M059J (cell line): ENCODE data around the gene CDC42EP3. TPM values are rescaled to one million over a fixed set of nuclear protein-coding genes. Genes with fewer than 3 reads are reported as not detected.

ENCODE experiments used
- DNase-seq: peaks from one replicate; pipeline ENCODE4 v3.0.0-alpha.2; 2012; ENCODE audit warnings: low read depth
- total RNA-seq: library from RNA; depleted of rRNA; stranded (reverse); fragments of >200 nt; shearing (Covaris generic); gene quantifications from 2 replicates; pipeline ENCODE4 v1.2.3, GENCODE V29; 2014

Gene CDC42EP3
- total RNA-seq, 1 experiment from 2014 or later, result 63.4 TPM

GRCh38 chr2:37656512-37657423, 14.7 kb downstream of the CDC42EP3 start:
- DNase-seq, result peak; percentile 46

GRCh38 chr2:37654932-37655841, 16.3 kb downstream of the CDC42EP3 start:
- no peak for DNase-seq

- DNase-seq, result no peak
Measured at GRCh38 chr2:37654419-37654818, 17.0 kb downstream of the CDC42EP3 start.

- DNase-seq, result no peak
Measured at GRCh38 chr2:37653805-37654378, 17.6 kb downstream of the CDC42EP3 start.

GRCh38 chr2:37653093-37653492, 18.3 kb downstream of the CDC42EP3 start:
- DNase-seq, result no peak

- DNase-seq, result peak; percentile 99
Measured at GRCh38 chr2:37652199-37652640, 19.2 kb downstream of the CDC42EP3 start.

- DNase-seq, result no peak
Measured at GRCh38 chr2:37650548-37651093, 20.8 kb downstream of the CDC42EP3 start.

- DNase-seq, result no peak
Measured at GRCh38 chr2:37649518-37649917, 21.9 kb downstream of the CDC42EP3 start.

GRCh38 chr2:37648331-37649011, 23.0 kb downstream of the CDC42EP3 start:
- DNase-seq, result no peak

GRCh38 chr2:37647971-37648330, 23.5 kb downstream of the CDC42EP3 start:
- no peak for DNase-seq

GRCh38 chr2:37645836-37646235, 25.6 kb downstream of the CDC42EP3 start:
- DNase-seq, result peak; percentile 39

GRCh38 chr2:37645362-37645761, 26.1 kb downstream of the CDC42EP3 start:
- peak; percentile 83 for DNase-seq

GRCh38 chr2:37644191-37644590, 27.3 kb downstream of the CDC42EP3 start:
- DNase-seq, result peak; percentile 51

GRCh38 chr2:37643730-37644078, 27.7 kb downstream of the CDC42EP3 start:
- no peak for DNase-seq

GRCh38 chr2:37642907-37643729, 28.3 kb downstream of the CDC42EP3 start:
- no peak for DNase-seq

GRCh38 chr2:37641582-37642171, 29.8 kb downstream of the CDC42EP3 start:
- peak; percentile 54 for DNase-seq

GRCh38 chr2:37639631-37640030, 31.8 kb downstream of the CDC42EP3 start:
- no peak for DNase-seq

- DNase-seq, result no peak
Measured at GRCh38 chr2:37638973-37639372, 32.5 kb downstream of the CDC42EP3 start.

- no peak for DNase-seq
Measured at GRCh38 chr2:37637985-37638384, 33.5 kb downstream of the CDC42EP3 start.
